ENCODE results near the gene ACSL4.
"Not testable (repeated sequence)": the region's sequence is repeated elsewhere in the genome, so short reads cannot be mapped to it uniquely, and the experiment has no call there.

The ACSL4 gene

DNA sequence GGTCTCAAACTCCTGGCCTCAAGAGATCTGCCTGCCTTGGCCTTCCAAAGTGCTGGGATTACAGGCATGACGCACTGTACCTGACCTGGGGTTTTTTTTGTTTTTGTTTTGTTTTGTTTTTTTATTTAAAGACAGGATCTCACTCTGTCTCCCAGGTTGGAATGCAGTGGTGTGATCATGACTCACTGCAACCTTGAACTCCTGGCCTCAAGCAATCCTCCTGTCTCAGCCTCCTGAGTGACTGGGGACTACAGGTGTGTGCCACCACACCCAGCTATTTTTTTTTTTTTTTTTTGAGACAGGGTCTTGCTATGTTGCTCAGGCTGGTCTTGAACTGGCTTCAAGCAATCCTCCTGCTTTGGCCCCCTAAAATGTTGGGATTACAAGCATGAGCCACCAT is 8.1 kb downstream of the ACSL4 start:
- not testable (repeated sequence) for DNase-seq

DNA sequence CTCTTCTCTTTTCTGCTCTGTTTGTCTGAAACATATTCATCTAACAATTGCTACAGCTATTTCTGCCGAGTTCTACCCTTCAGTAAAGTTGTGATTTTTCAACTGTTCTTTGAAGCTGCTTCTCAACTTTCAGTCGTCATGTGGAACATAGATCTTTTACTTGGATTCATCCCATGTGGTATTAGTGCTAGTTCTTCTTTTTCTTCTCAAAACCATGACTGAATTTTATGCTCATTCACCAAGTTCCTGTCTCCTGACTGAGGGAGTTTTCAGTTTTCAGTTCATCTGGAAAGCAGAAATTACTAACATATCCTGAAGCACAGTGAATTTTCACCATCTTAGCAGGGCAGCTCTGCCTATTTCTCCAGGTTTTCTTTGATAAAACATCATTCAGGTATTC is 12.1 kb downstream of the ACSL4 start:
- DNase-seq: no peak

DNA sequence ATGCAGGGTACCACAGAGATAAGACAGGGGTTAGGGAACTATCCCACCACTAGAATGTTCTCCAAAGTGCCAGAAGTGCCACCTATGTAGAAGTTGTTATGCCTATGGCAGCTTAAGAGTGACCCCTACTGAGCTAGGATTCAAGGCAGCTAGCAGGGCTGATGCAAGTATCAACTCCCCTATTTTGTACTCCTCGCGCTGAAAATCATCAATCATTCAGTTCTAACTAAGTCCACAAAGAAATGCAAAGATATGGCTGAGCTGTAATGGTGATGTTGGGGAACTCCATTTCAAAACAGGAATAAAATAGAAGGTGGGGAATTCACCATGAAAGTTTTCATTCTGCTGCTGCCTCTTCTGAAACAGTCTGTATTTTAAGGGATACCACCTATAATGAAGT is 13.8 kb downstream of the ACSL4 start:
- no peak for DNase-seq

DNA sequence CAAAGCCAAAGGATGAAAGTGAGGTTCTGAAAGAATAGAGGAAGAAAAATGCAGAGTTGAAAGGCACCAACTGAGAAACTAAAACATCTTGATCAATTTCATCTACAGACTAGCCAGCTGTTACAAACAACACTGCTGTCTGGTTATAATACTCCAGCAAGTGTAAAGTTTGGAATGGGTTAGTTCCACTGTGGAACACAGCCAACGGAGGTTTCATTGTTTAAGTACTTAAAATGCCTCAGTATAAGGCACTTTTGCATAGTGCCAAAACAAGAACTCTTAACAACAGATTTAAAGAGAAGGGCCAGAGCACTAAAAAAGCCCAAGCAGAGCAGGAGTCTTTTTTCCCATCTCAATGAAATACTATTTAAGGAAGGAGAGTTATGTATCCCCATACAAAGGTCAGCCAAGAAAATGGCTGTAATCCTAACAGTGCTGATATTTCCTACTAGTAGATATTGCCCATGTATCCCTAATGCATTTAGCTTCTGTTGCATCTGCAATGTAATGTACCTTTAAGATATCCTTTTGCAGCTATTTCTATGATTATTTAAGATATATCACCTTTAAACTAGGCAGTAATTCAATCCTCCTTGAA is 16.5 kb downstream of the ACSL4 start:
- DNase-seq: no peak

DNA sequence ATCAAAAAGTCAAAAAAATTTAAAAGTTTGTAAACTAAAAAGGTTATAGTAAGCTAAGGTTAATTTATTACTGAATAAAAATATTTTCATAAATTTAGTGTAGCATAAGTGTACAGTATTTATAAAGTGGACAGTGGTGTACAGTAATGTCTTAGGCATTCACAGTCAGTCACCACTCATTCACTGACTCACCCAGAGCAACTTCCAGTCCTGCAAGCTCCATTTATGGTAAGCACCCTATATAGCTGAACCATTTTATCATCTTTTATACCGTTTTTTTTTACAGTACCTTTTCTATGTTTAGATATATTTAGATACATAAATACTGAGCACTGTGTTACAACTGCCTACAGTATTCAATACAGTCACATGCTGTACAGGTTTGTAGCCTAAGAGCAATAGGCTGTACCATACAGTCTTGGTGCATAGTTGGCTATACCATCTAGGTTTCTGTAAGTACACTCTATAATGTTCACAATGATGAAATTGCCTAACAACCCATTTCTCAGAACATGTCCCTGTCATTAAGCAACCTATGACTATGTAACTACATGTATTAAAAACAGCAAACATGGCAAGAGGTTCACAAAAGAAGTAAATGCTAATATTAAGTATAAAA is 18.6 kb downstream of the ACSL4 start:
- DNase-seq: no peak

DNA sequence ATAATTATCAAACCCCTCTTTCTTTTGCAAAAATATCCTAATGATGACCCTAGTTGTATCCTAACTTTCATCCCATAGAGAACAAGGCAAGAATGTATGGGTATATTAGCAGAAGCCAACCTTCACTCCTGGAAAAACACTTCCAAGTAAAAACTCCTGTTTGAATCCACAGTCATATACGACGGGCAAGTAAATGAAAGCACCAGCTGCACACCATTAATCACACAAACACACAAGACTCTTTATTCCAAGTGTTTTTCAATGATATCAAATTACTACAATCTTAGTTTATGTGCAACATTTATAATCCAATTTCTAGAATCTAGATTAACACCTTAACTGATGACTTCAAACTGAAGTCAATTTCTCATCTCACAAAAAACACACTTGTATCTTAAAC is 22.9 kb downstream of the ACSL4 start:
- no peak for DNase-seq

DNA sequence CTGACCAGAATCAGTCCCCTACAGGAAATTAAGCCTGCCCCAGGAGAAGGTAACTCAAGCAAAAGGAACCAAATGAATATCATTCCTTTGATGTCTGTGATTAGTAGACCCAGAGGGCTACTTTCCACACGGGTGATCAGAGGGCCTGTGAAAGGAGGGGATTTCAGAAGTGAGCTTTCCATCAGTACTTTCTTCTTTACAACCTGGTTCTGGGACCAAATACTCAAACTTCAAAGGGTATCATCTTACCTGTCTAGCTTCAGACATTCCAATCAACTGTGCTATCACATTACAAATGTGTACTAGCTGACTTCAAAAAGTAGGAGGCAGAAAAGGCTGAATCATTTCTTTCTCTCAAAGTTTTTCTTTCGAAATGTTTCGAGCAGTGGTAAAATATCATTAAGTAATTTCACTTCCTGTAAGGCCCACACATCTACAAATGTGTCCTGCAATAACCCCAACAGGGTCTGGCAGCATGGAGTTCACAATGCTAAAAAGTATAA is 23.9 kb downstream of the ACSL4 start:
- DNase-seq: no peak

DNA sequence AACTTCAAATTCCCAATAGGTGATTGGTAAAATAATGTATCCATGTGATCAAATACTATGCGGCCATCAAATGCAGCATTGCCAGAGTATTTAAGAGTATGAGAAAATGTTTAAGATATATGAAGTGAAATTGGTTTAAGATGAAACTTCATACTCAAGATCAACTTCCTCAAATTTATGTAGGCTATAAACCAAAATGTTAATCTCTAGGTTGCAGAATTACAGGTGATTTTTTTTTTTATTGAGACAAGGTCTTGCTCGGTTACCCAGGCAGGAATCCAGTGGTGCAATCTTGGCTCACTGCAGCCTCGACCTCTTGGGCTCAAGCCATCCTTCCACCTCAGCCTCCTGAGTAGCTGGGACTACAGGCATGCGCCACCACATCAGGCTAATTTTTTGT is 25.3 kb downstream of the ACSL4 start:
- no peak for DNase-seq

DNA sequence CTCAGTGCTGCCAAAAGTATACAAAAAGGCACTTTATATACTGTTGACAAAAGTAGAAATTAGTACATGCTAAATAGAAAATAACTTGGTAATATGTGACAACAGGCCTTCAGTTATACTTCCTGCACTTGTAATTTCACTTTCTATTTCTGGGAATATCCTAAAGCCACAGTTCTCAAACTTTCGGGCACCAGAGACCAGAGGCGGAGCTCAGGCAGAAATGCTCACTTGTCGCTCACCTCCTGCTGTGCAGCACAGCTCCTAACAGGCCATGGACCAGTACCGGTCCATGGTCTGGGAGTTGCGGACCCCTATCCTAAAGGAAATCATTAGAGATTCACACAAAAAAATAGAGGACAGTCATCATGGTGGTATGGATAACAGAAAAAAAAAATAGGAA is 25.7 kb downstream of the ACSL4 start:
- DNase-seq: no peak

DNA sequence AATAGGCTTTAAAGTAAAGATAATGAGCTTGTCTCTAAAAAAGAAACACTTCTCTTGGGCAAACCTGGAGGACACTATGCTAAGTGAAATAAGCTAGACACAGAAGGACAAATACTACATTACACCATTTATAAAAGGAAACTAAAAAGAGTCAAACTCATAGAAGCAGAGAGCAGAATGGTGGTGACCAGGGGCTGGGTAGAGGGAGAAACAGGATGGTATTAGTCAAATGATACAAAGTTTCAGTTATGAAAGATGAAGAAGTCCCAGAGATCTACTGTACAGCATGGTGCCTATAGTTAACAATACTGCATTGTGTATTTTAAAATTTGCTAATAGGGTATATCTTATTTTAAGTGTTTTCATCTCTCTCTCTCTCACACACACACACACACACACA is 28.5 kb downstream of the ACSL4 start:
- no peak for DNase-seq

DNA sequence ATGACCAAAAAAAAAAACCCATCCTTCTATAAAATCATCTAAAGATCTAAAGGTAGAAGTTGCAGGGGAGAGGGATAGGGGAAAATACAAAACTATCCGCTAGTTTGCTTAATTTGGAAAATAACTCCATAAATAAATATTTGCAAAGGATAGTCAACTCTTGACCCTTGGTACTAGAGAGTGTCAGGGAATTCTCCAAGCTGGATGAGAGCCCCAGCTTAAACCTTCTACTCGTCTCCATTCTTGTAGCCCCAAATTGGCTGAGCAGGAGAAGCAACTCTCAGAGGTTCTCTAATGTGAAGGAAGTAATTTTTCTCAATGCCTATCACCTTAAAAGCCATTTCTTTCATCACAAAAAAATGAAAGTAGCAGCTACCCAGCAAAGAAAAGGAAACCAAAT is 35.2 kb downstream of the ACSL4 start:
- DNase-seq: no peak

DNA sequence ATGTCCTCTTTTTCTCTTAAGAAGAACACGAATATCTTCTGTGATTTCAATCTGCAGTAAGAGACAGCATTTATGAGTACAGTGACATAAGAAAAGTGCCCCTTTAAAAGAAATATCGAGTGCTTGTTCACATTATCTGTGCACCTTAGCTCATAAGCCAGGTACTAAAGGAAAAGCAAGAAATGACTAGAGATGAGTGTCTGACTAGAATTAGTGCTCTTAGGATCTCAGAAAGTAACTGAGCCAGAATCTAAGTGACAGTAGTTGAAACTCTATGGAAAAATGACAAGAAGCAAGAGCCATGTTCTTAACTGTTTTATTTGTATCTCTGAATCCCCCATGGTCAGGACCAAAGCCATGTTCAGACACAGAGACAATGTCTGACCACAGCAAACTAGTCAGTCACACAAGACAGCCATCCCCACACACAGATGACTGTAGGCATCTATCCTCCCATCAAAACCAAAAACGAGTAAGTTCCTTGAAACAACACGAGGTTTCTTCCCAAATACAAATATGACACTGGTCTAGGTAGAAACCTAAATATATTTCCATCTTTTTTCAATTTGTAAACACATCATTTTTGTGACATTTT is 36.8 kb downstream of the ACSL4 start:
- no peak for DNase-seq

DNA sequence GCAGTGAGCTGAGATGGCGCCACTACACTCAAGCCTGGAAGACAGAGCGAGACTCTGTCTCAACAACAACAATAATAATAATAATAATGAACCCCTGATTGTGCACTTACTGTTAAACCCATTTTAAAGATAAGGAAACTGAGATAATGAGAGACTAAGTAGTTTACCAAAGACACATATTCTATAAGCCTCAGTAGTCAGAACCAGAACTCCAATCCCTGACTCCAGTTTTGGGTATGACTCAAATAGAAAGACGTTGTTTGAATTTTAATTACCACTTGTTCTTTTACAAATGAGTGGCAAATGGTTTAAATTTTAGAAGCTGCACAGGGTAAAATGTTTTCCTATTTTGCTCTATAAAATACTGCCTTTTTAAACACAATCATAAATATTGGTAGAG is 37.4 kb downstream of the ACSL4 start:
- DNase-seq: no peak

DNA sequence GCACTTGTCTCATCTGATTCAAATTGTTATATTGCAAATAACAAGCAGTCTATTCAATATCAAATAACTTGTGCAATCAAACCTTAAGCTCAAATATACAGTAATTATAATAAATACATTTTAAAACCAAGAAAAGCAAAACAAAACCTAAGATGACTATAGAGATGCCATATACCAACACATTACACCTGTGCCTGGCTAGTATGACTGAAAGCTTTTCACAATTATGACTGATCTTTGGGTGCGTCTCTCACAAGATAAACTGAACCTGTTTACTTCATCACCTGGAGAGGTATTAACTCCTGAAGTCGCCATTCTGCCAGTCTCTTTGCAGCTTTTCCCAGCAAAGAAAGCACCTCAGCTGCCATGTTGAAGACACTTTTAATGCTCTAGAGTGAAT is 41.3 kb downstream of the ACSL4 start:
- DNase-seq: no peak

DNA sequence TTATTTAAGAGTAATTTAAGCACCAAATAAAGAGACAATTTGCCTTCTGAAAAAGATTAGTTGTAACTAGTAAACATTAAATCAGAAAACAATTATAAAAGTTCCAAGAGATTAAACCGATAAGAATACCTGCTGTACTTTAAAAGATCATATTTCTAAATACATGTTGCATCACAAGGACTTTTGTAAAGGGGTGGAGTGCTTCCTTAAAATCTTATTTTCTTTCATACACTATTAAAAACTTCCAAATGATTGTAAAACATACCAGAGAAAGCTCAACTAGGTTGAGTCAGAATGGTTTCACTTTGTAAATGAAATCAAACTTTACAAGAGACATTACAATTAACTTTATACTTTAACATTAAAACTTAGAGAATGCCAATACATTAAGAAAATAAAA is 41.8 kb downstream of the ACSL4 start:
- DNase-seq: no peak

DNA sequence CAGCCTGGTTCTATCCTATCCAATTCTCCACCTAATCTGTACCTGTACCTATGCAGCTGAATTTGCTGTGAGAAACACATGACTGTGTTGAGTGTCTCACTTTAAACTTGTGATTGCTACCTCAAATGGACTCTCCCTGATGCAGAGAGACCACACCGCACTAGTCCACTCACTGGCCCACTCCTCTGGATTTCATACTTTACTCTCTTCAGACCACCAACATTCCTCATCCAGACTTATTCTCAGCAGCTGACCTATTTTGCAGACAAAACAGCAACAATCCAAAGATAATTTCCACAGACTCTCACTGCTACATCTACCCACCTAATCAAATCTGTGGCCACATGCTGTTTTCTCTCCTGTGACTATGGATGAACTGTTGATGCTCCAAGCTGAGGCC is 45.2 kb downstream of the ACSL4 start:
- DNase-seq: no peak

DNA sequence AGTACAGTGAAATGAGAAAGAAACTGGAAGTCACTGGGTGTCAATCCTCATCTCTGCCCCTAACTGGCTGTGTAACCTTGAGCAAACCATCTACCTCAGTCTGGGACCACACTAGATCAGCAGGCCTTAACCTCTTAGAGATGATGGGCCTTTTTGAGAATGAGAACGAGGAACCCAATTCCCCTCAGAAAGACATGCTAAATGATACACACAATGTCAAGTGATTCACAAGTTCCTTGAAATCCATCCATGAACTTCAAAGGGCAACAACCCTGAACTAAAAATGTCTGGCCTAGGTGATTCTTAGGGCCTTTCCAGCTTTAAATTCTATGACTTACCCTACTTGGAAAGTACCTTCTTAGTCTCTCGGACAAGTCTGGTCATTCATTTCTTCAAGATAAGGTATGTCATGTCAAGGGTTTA is 47.4 kb downstream of the ACSL4 start:
- DNase-seq: no peak

DNA sequence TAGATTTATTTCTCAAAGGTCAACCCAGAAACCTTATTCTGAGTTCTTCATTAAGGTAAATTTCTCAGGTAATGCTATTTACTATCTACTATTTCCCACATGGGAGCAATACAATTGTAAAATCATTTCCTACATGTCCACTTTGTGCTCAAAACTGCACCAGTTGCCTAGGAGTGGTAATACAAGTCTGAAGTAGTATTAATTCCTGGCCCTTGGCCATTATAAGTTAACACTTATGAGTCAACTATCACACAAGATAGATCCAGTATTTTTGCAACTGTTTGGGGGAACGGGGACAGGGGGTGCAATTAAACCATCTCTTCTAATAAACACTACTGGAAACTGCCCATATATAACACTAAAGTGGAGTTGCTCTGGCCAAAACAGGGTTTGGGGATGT is 48.9 kb downstream of the ACSL4 start:
- DNase-seq: no peak

DNA sequence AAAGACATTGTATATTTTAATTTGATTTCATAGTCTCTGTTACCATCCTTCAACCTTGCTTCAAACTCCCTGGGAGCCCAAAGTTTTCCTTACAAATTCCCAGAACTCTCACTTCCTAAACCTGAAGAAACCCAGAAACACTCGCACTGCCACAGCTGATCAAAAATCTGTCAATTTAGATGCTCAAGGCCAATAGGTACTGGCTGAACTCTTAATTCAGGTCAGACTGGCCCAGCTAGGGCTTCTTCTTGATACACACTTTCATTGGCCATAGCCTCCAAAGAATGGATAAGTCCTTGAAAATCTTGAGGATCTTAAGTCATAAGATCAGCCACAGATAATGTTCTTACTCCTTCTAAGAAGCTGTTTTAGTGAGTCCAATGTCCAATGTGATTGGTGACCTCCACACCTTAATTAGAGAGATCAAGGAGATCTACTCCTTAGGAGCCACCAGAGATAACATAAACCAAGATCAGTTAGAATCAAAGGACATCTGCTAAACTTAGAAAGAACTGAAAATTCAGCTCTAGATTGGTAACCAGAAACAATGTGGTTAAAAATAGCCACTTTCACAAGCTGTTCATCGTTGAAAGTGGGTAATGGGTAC is 51.5 kb downstream of the ACSL4 start:
- DNase-seq: no peak

DNA sequence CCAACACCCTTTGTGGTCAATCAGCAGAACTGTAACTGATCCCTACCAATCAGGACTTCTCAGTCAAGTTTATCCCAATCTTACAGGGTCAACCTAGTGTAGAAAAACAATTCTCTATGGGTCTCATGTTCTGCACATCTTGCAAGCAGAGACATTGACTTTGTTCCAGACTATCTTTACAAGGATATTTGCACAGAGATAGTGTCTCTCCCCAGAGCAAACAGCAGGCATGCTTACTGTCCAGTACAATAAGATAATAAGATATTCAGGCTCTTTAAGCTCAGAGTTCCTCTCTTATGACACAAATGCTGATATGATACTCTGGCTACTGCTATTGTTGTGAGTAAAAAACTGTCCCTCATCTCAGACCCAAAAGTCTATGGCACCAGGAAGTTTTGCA is 53.2 kb downstream of the ACSL4 start:
- no peak for DNase-seq

DNA sequence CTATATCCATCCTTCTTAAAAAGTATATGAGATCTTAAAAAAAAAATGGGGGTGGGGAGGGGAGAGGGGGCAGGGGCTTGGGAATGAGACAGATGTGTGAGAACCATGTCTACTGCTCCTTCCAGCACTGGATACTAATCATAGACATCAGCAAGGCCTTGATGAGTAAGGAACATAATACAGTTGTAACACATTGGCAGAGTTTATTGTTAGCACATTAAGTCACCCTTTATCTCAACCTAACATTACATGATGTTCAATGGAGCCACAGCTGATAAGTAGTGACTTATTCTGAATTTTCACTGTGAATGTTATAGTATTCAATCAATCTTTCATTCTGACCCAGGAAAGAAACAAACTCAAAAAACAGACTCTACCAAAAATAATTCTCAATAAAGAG is 60.8 kb downstream of the ACSL4 start:
- no peak for DNase-seq

DNA sequence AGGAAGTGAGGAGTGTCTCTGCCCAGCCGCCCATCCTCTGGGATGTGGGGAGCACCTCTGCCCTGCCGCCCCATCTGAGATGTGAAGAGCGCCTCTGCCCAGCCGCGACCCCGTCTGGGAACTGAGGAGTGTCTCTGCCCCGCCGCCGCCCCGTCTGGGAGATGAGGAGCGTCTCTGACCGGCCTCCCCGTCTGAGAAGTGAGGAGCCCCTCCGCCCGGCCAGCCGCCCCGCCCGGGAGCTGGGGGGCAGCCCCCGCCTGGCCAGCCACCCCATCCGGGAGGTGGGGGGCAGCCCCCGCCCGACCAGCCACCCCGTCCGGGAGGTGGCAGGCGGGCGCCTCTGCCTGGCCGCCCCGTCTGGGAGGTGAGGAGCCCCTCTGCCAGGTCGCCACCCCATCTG is 61.9 kb downstream of the ACSL4 start:
- DNase-seq: not testable (repeated sequence)

DNA sequence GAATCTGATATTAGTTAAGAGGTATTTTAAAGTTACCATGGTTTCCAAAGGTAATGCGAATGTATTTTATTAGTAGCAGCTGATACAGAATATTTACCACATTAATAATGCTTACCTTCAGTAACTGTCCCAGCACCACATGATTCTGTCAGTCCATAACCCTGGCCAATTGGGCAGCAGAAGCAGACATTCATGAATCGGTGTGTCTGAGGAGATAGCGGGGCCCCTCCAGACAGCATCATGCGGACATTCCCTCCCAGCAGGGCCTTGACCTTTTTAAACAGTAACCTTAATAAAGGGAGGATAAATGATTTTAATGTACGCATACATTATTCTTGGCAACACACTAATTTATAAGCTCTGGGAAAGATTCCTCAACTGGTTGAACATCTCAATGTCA is 65.1 kb downstream of the ACSL4 start:
- DNase-seq: no peak

DNA sequence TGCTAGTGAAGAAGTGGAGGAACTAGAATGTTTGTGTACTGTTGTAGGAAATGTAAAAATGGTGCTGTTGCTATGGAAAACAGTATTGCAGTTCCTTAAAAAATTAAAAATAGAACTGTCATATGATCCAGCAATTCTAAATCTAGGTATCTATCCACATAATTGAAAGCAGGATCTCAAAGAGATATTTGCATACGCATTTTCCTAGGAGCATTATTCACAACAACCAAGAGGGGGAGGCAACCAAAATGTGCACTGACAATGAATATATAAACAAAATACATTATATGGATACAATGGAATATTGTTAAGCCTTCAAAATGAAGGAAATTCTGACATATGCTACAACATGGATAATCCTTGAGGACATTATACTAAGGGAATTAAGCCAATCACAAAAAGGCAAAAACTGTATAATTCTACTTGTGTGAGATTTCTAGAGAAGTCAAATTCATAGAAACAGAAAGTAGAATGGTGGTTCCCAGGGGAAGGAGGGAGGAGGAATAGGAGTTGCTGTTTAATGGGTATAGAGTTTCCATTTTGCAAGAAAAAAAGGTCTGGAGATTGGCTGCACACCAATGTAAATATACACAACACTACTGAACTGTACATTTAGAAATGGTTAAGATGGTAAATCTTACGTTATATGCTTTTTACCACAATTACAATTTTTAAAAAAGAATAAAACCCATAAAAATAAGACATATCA is 72.5 kb downstream of the ACSL4 start:
- DNase-seq: no peak

All from midbrain (tissue), 1 donor.